HCT116 (cell line): ENCODE measurements around the gene HDAC5. TPM values are rescaled to one million over a fixed set of nuclear protein-coding genes. Genes with fewer than 3 reads are reported as not detected.

Source experiments
- ATAC-seq: fragments of 200-7000 bp; cut with Tn5 transposase; 2 replicates; pipeline ENCODE4 v1.9.1; 2020; ENCODE audit warnings: mild to moderate bottlenecking, moderate library complexity
- BruUV-seq: library from RNA; stranded (reverse); fragments of 400-500 nt; replicated peaks from 2 replicates; lab custom pipeline; 2021; lab: Mats Ljungman, UMichigan
- CTCF ChIA-PET: fragments of 300-600 bp; sonication (Branson Sonifier 250); formaldehyde crosslinking; loops from one replicate; lab custom pipeline; 2021; ENCODE audit warnings: antibody characterized with exemption; lab: Charles Lee
- POLR2A ChIA-PET: fragments of 300-600, 350-600 bp; sonication (Branson Sonifier 250); formaldehyde crosslinking; loops from one replicate; lab custom pipeline; 2021; ENCODE audit warnings: antibody characterized with exemption; lab: Charles Lee
- RAD21 ChIA-PET, 2 experiments: fragments of 300-600 bp; sonication (Branson Sonifier 250); formaldehyde crosslinking; loops; one replicate each; lab custom pipeline; 2023; ENCODE audit warnings: low total read pairs in 2 of 2; ENCODE audit not compliant: uncharacterized antibody in 2 of 2, unreplicated experiment in 2 of 2, low non-redundant PET in 1 of 2; lab: Charles Lee
- DNase-seq: peaks from one replicate; pipeline ENCODE4 v3.0.0-alpha.2; 2010; ENCODE audit warnings: low read depth, low spot score
- H2AFZ ChIP-seq: fragments of 200-600 bp; shearing (Covaris generic), sonication (generic); 2 replicates; pipeline ENCODE4 v1.6.1; 2017; ENCODE audit warnings: low read depth, mixed run types, mixed read lengths, antibody characterized with exemption, low read length; ENCODE audit not compliant: poor library complexity, severe bottlenecking
- H3K27ac ChIP-seq: 2 replicates; pipeline ENCODE4 v1.5.1; 2012; ENCODE audit warnings: low read depth, low read length
- H3K27me3 ChIP-seq: fragments of 200-600 bp; sonication (generic); 2 replicates; pipeline ENCODE4 v1.6.1; 2016; ENCODE audit warnings: mixed run types, low read length, mixed read lengths; ENCODE audit not compliant: insufficient read depth
- H3K36me3 ChIP-seq, 2 experiments: fragments of 200-500 bp in 1 of 2; fragments of 200-600 bp in 1 of 2; sonication (Bioruptor generic) in 1 of 2; sonication (generic) in 1 of 2; 2 replicates each; pipeline versions ENCODE4 v1.5.1 to v1.6.1; 2014 to 2016; ENCODE audit warnings: low read length in 2 of 2, inconsistent platforms in 1 of 2, mixed read lengths in 1 of 2, mixed run types in 1 of 2; ENCODE audit not compliant: insufficient read depth in 2 of 2, control insufficient read depth in 1 of 2
- H3K4me1 ChIP-seq, 2 experiments: fragments of 200-600 bp in 1 of 2; sonication (generic) in 1 of 2; 2 replicates each; pipeline versions ENCODE4 v1.5.1 to v1.6.1; 2012 to 2017; ENCODE audit warnings: low read length in 2 of 2, inconsistent platforms in 1 of 2, mild to moderate bottlenecking in 1 of 2, mixed read lengths in 1 of 2, mixed run types in 1 of 2, moderate library complexity in 1 of 2; ENCODE audit not compliant: insufficient read depth in 2 of 2, control insufficient read depth in 1 of 2
- H3K4me2 ChIP-seq: fragments of 200-600 bp; sonication (generic); 2 replicates; pipeline ENCODE4 v1.6.1; 2017; ENCODE audit warnings: mixed run types, low read length, mixed read lengths
- H3K4me3 ChIP-seq, 2 experiments: fragments of 200-600 bp in 1 of 2; sonication (generic) in 1 of 2; replicated peaks in 1 of 2; 2 replicates each; pipeline ENCODE4 v1.5.1; 2011 to 2016; ENCODE audit warnings: low read length in 2 of 2, control low read depth in 1 of 2, low read depth in 1 of 2, mild to moderate bottlenecking in 1 of 2, mixed read lengths in 1 of 2, mixed run types in 1 of 2
- H3K79me2 ChIP-seq: fragments of 200-600 bp; sonication (generic); 2 replicates; pipeline ENCODE4 v1.6.1; 2017; ENCODE audit warnings: mild to moderate bottlenecking, mixed run types, low read length, moderate library complexity, mixed read lengths; ENCODE audit not compliant: insufficient read depth
- H3K9ac ChIP-seq: fragments of 200-600 bp; sonication (generic); 2 replicates; pipeline ENCODE4 v1.6.1; 2016; ENCODE audit warnings: low read length, mixed read lengths
- H3K9me2 ChIP-seq: fragments of 200-600 bp; sonication (generic), shearing (Covaris generic); 2 replicates; pipeline ENCODE4 v1.6.1; 2017; ENCODE audit warnings: mixed run types, mild to moderate bottlenecking, moderate library complexity; ENCODE audit not compliant: insufficient read depth
- H3K9me3 ChIP-seq, 2 experiments: fragments of 200-500 bp in 1 of 2; fragments of 200-600 bp in 1 of 2; sonication (Bioruptor generic) in 1 of 2; sonication (generic) in 1 of 2; 2 replicates each; pipeline ENCODE4 v1.6.1; 2014 to 2017; ENCODE audit warnings: low read length in 2 of 2, mixed read lengths in 2 of 2, inconsistent platforms in 1 of 2, low read depth in 1 of 2, mild to moderate bottlenecking in 1 of 2, mixed run types in 1 of 2, moderate library complexity in 1 of 2; ENCODE audit not compliant: control insufficient read depth in 1 of 2, insufficient read depth in 1 of 2
- H4K20me1 ChIP-seq: fragments of 200-600 bp; sonication (generic), shearing (Covaris generic); 2 replicates; pipeline ENCODE4 v1.6.1; 2017; ENCODE audit warnings: mixed run types, mild to moderate bottlenecking, moderate library complexity; ENCODE audit not compliant: insufficient read depth
- ATF3 ChIP-seq: IDR thresholded peaks from 2 replicates; pipeline ENCODE4 v1.6.1; 2012
- CEBPB ChIP-seq: IDR thresholded peaks from 2 replicates; pipeline ENCODE4 v1.6.1; 2012; ENCODE audit warnings: low read depth
- CTCF ChIP-seq, 3 experiments: fragments of 200-600 bp in 1 of 3; sonication (generic) in 1 of 3; IDR thresholded peaks in 2 of 3; conservative IDR thresholded peaks in 1 of 3; 2 replicates each; pipeline ENCODE4 v1.5.1; 2012 to 2017; ENCODE audit warnings: low read depth in 2 of 3, low read length in 2 of 3, antibody characterized with exemption in 1 of 3, borderline replicate concordance in 1 of 3, control low read depth in 1 of 3, mild to moderate bottlenecking in 1 of 3, mixed read lengths in 1 of 3, mixed run types in 1 of 3, moderate library complexity in 1 of 3; ENCODE audit not compliant: insufficient read depth in 1 of 3
- EGR1 ChIP-seq: IDR thresholded peaks from 2 replicates; pipeline ENCODE4 v1.6.1; 2012; ENCODE audit warnings: low read depth
- ELF1 ChIP-seq: IDR thresholded peaks from 2 replicates; pipeline ENCODE4 v1.6.1; 2012; ENCODE audit warnings: low read depth, borderline replicate concordance
- EZH2 ChIP-seq: fragments of 200-600 bp; sonication (generic); IDR thresholded peaks from 2 replicates; pipeline ENCODE4 v1.6.1; 2017; ENCODE audit warnings: antibody characterized with exemption, mixed run types
- RAD21 ChIP-seq: IDR thresholded peaks from 2 replicates; pipeline ENCODE4 v1.6.1; 2012; ENCODE audit warnings: low read depth, mild to moderate bottlenecking
- REST ChIP-seq: IDR thresholded peaks from 2 replicates; pipeline ENCODE4 v1.6.1; 2012; ENCODE audit warnings: low read depth
- SRF ChIP-seq: IDR thresholded peaks from 2 replicates; pipeline ENCODE4 v1.6.1; 2012; ENCODE audit warnings: low read depth
- YY1 ChIP-seq: IDR thresholded peaks from 2 replicates; pipeline ENCODE4 v1.6.1; 2011; ENCODE audit warnings: low read length, low read depth, moderate library complexity, mild to moderate bottlenecking; ENCODE audit not compliant: insufficient replicate concordance; ENCODE audit errors: extremely low read depth
- ZBTB33 ChIP-seq: IDR thresholded peaks from 2 replicates; pipeline ENCODE4 v1.6.1; 2011; ENCODE audit warnings: mild to moderate bottlenecking, low read length, moderate library complexity; ENCODE audit not compliant: insufficient replicate concordance; ENCODE audit errors: extremely low read depth
- ZFX ChIP-seq: fragments of 450-650 bp; IDR thresholded peaks from 2 replicates; pipeline ENCODE4 v1.6.1; 2017
- ZNF274 ChIP-seq: fragments of 200-500 bp; sonication (Bioruptor generic); IDR thresholded peaks from 2 replicates; pipeline ENCODE4 v1.6.1; 2014; ENCODE audit warnings: mild to moderate bottlenecking, low read depth, low read length, inconsistent platforms
- intact Hi-C: fragments of 100-400 bp; cut with micrococcal nuclease; formaldehyde crosslinking; loops from 2 replicates; pipeline ENCODE4 v1.10.0; 2022
- total RNA-seq: library from RNA; stranded (reverse); gene quantifications from one replicate; pipeline ENCODE4 v1.2.1, GENCODE V29; 2021; ENCODE audit not compliant: unreplicated experiment

HDAC5 gene
- total RNA-seq, 1 experiment from 2014 or later: 32.9 TPM

- BruUV-seq: no TSS peak
- no peaks in the 10 kb centered on the region for H3K9me3 ChIP-seq
- no peaks in the 10 kb centered on the region for H3K9me2 ChIP-seq
- H2AFZ ChIP-seq: no peak overlapping the region
- intact Hi-C loops: no loop called here
- H3K27me3 ChIP-seq: no peaks in the 10 kb centered on the region
- CTCF ChIA-PET: no interaction called here
- DNase-seq (no peak), ATAC-seq (no peak)
- no peak for TF ChIP-seq EGR1
- TF ChIP-seq RAD21: no peak
- no peak for TF ChIP-seq YY1
- TF ChIP-seq CEBPB: no peak
- no peak for TF ChIP-seq ZNF274
- TF ChIP-seq EZH2: no peak
- no peak for TF ChIP-seq CTCF (IDR thresholded peaks at IDR 0.05 in 2 of 3, conservative IDR thresholded peaks at IDR 0.05 in 1 of 3; ENCODE audit: borderline replicate concordance in 1 of 3, insufficient read depth in 1 of 3, low read depth in 2 of 3, low read length in 2 of 3)
- TF ChIP-seq ZFX: no peak
- TF ChIP-seq ELF1: no peak
- no peak for TF ChIP-seq ZBTB33
- no peak for TF ChIP-seq SRF
- no peak for TF ChIP-seq REST
- TF ChIP-seq ATF3: no peak
- peaks cover 7% of the 10 kb centered on the region; the same call in 1 of the 2 replicates for H4K20me1 ChIP-seq
- H3K36me3 ChIP-seq: peaks cover 34 to 47% of the 10 kb centered on the region in 2 experiments
- H3K79me2 ChIP-seq: peaks cover 77% of the 10 kb centered on the region
- RAD21 ChIA-PET: no interaction called here
- H3K9ac ChIP-seq: no peak overlapping the region
- POLR2A ChIA-PET: no interaction called here
- no peak overlapping the region for H3K4me3 ChIP-seq
- H3K27ac ChIP-seq: no peak overlapping the region
- H3K4me2 ChIP-seq: no peak overlapping the region; the same call in 1 of the 2 replicates
- peaks cover 6 to 22% of the 10 kb centered on the region in 2 experiments; a peak in 3 of 4 replicates for H3K4me1 ChIP-seq
Observed at GRCh38 chr17:44063704-44064639, 59.5 kb downstream of the HDAC5 start.
